Breast epithelium (tissue), 4 donors: Measurements from ENCODE around the gene ARF6. TPM values are rescaled to one million over a fixed set of nuclear protein-coding genes. Genes with fewer than 3 reads are reported as not detected.

ENCODE experiments used
- DNase-seq, 2 donors: peaks; one replicate each; pipeline ENCODE4 v3.0.0-alpha.2; 2019; ENCODE audit warnings: low spot score in 2 of 2
- H3K27ac ChIP-seq, 2 donors: fragments of 200-600 bp; sonication (generic) in 1 of 2; one replicate each; pipeline ENCODE4 v1.5.1; 2016 to 2019; ENCODE audit warnings: mild to moderate bottlenecking in 1 of 2
- H3K27me3 ChIP-seq, 2 donors: fragments of 200-600 bp; sonication (generic) in 1 of 2; one replicate each; pipeline versions ENCODE4 v1.5.1 to v1.6.0; 2017 to 2019; ENCODE audit warnings: control low read depth in 1 of 2, mild to moderate bottlenecking in 1 of 2
- H3K36me3 ChIP-seq: fragments of 200-600 bp; one replicate; pipeline ENCODE4 v1.5.1; 2019
- H3K4me1 ChIP-seq, 2 donors: fragments of 200-600 bp; sonication (generic); one replicate each; pipeline ENCODE4 v1.5.1; 2016 to 2019; ENCODE audit warnings: control low read depth in 1 of 2
- H3K4me3 ChIP-seq, 3 donors: fragments of 200-600 bp; sonication (generic); 1 replicate in 2 of 3; 2 replicates in 1 of 3; pipeline ENCODE4 v1.5.1; 2016 to 2019; ENCODE audit warnings: mild to moderate bottlenecking in 3 of 3, moderate library complexity in 2 of 3
- H3K9me3 ChIP-seq, 2 donors: fragments of 200-600 bp; sonication (generic) in 1 of 2; one replicate each; pipeline ENCODE4 v1.5.1; 2016 to 2019; ENCODE audit warnings: control low read depth in 1 of 2
- POLR2A ChIP-seq: fragments of 450-650 bp; IDR thresholded peaks from one replicate; pipeline ENCODE4 v1.6.1; 2016; ENCODE audit warnings: antibody characterized with exemption, mild to moderate bottlenecking, moderate library complexity
- POLR2AphosphoS5 ChIP-seq, 3 donors: sonication (generic); formaldehyde crosslinking; IDR thresholded peaks; one replicate each; pipeline ENCODE4 v1.6.1; 2017; ENCODE audit warnings: antibody characterized with exemption in 3 of 3
- intact Hi-C: fragments of 100-400 bp; cut with DNase I; formaldehyde crosslinking; loops from one replicate; pipeline ENCODE4 v1.15.1; 2023; ENCODE audit warnings: low total_unique reads
- total RNA-seq, 3 donors: library from RNA; depleted of rRNA; stranded (reverse); fragments of >200 nt; gene quantifications; one replicate each; pipeline ENCODE4 v1.1.0, GENCODE V29; 2016
- TF ChIP-seq, protein P1 (sequence below), 3 donors: fragments of 450-650 bp; IDR thresholded peaks; one replicate each; pipeline ENCODE4 v1.5.1; 2016 to 2017; ENCODE audit warnings: antibody characterized with exemption in 3 of 3, mild to moderate bottlenecking in 3 of 3, moderate library complexity in 3 of 3

Gene ARF6
- total RNA-seq, 3 donors from 2014 or later: 39.2 to 63.8 (median 44.2) TPM

GRCh38 chr14:49915085-49915484, 22.2 kb downstream of the ARF6 start:
- Histone ChIP-seq H3K4me1 (no peaks in the 10 kb centered on the region), H3K27ac (no peak overlapping the region), H3K27me3 (no peaks in the 10 kb centered on the region), H3K4me3 (no peak overlapping the region), H3K36me3 (no peaks in the 10 kb centered on the region), H3K9me3 (no peaks in the 10 kb centered on the region)
- intact Hi-C loops: no loop called here
- DNase-seq: no peak
- TF ChIP-seq, protein P1, sequence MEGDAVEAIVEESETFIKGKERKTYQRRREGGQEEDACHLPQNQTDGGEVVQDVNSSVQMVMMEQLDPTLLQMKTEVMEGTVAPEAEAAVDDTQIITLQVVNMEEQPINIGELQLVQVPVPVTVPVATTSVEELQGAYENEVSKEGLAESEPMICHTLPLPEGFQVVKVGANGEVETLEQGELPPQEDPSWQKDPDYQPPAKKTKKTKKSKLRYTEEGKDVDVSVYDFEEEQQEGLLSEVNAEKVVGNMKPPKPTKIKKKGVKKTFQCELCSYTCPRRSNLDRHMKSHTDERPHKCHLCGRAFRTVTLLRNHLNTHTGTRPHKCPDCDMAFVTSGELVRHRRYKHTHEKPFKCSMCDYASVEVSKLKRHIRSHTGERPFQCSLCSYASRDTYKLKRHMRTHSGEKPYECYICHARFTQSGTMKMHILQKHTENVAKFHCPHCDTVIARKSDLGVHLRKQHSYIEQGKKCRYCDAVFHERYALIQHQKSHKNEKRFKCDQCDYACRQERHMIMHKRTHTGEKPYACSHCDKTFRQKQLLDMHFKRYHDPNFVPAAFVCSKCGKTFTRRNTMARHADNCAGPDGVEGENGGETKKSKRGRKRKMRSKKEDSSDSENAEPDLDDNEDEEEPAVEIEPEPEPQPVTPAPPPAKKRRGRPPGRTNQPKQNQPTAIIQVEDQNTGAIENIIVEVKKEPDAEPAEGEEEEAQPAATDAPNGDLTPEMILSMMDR (IDR thresholded peaks at IDR 0.05): no peak
- TF ChIP-seq POLR2A (no peak), POLR2AphosphoS5 (IDR thresholded peaks at IDR 0.05) (no peak)

DNA sequence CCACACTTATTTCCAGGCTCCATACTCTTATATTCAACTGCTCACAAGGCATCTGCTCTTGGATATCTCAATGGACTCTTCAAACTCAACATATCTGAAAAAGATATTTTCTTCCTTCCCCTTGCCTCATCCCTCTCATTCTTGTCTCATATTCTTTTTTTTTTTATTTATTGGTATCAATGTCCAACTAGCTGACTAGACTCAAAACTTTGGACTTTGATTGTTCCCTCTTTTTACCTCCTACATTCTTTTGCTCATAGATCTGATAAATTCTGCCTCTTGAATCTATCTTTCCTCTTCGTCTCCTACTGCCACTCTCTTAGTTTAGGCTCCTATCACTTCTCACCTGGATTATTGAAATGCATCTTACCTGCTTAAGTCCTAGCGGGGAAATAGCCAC, 25.8 kb downstream of the ARF6 start:
- Histone ChIP-seq H3K4me1 (no peaks in the 10 kb centered on the region), H3K4me3 (no peak overlapping the region), H3K9me3 (no peaks in the 10 kb centered on the region), H3K27ac (no peak overlapping the region), H3K36me3 (no peaks in the 10 kb centered on the region), H3K27me3 (no peaks in the 10 kb centered on the region)
- no peak for DNase-seq
- TF ChIP-seq, protein P1 (IDR thresholded peaks at IDR 0.05): no peak
- no peak for TF ChIP-seq POLR2A
- no peak for TF ChIP-seq POLR2AphosphoS5 (IDR thresholded peaks at IDR 0.05)
- intact Hi-C loops: no loop called here

- H3K27ac ChIP-seq: no peak overlapping the region
- DNase-seq: no peak
- H3K36me3 ChIP-seq: no peaks in the 10 kb centered on the region
- H3K27me3 ChIP-seq: no peaks in the 10 kb centered on the region
- H3K4me1 ChIP-seq: no peaks in the 10 kb centered on the region
- no peak for TF ChIP-seq POLR2A
- TF ChIP-seq, protein P1 (IDR thresholded peaks at IDR 0.05): no peak
- TF ChIP-seq POLR2AphosphoS5 (IDR thresholded peaks at IDR 0.05): no peak
- H3K9me3 ChIP-seq: no peaks in the 10 kb centered on the region
- intact Hi-C loops: no loop called here
- no peak overlapping the region for H3K4me3 ChIP-seq
Measured at GRCh38 chr14:49919825-49920659, 27.2 kb downstream of the ARF6 start.

DNA sequence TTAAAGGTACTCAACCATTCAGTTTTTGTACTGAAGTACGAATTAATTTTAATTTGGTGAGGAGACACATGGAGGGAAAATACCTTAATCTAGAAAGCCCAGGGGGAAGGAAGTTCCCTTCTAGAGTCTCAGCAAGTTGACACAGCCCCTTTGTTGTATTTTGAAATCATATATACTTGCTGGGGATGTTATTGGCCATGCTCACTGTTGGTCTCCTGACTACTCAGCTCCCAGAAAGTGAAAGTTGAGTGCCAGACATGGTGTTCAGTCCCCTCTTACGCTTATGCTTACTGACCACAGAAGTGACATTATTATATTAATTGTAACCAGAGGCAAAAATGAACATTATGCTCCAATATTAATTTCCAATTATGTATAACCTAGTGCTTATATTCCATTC, 28.1 kb downstream of the ARF6 start:
- Histone ChIP-seq H3K36me3 (no peaks in the 10 kb centered on the region), H3K27me3 (no peaks in the 10 kb centered on the region), H3K9me3 (no peaks in the 10 kb centered on the region), H3K27ac (no peak overlapping the region), H3K4me3 (no peak overlapping the region), H3K4me1 (no peaks in the 10 kb centered on the region)
- TF ChIP-seq, protein P1 (IDR thresholded peaks at IDR 0.05): no peak
- TF ChIP-seq POLR2AphosphoS5 (IDR thresholded peaks at IDR 0.05) (no peak), POLR2A (no peak)
- no peak for DNase-seq
- intact Hi-C loops: no loop called here

- Histone ChIP-seq H3K9me3 (no peaks in the 10 kb centered on the region), H3K27ac (no peak overlapping the region), H3K4me1 (no peaks in the 10 kb centered on the region), H3K27me3 (no peaks in the 10 kb centered on the region), H3K36me3 (no peaks in the 10 kb centered on the region), H3K4me3 (no peak overlapping the region)
- TF ChIP-seq, protein P1 (IDR thresholded peaks at IDR 0.05): no peak
- no peak for TF ChIP-seq POLR2AphosphoS5 (IDR thresholded peaks at IDR 0.05)
- DNase-seq: no peak
- intact Hi-C loops: no loop called here
Measured at GRCh38 chr14:49921401-49921800, 28.5 kb downstream of the ARF6 start.
